NCI-H774 (cell line): ENCODE data around the gene CERS3.

ENCODE experiments used
- DNase-seq: peaks from one replicate; lab custom pipeline; 2025; lab: John Stamatoyannopoulos, UW

CERS3 gene

DNA sequence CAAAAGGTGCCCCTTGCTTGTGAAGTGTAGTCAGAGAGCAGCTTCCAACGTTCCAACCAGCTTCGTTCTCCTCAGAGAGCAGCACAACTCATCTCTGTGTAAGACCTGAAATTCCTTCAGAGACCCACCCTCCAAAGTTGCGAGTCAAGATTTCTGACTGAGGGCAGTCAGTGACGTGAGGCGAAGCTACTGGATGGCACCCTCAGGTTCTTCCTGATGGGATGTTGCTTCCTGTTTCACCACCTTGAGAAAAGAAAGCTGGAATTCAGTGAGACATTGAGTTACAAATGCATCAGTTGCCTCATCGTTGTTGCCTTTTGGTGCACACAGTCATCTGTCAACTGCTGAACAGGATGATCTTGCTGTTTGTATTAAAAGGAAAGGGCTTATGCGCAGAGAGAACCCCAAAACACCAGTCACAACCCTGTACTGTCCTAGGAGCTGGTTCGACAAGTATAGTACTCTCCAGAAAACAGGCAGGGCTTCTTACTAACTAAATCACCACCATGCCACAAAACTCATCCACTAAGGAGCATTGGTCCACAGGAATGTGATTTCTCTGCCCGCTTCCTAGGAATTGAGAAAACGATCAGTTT is at the start of gene CERS3:
TSS of gene CERS3 (minus strand) at position 118 of the 596 bp plus-strand sequence. CDS start 27,101 bp downstream, outside the sequence.
- DNase-seq = no peak

DNA sequence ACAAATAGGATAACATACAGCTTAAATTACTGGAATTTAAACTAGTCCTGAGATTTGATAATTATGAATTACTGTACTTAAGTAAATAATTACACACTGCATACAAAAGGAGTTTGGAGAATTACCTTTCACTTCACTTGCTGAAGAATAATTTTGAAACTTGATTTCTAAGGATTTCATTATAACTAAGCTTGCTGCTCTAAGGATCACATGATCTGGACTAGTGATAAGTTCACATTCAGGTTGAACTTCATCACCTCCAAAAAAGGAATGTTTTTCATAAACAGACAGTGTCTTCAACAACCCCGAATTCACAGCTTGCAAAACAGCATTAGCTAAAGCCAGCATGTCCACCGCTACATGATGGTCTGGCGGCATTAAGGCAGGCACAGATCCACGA is 44.8 kb upstream of the CERS3 start:
- DNase-seq = no peak

DNA sequence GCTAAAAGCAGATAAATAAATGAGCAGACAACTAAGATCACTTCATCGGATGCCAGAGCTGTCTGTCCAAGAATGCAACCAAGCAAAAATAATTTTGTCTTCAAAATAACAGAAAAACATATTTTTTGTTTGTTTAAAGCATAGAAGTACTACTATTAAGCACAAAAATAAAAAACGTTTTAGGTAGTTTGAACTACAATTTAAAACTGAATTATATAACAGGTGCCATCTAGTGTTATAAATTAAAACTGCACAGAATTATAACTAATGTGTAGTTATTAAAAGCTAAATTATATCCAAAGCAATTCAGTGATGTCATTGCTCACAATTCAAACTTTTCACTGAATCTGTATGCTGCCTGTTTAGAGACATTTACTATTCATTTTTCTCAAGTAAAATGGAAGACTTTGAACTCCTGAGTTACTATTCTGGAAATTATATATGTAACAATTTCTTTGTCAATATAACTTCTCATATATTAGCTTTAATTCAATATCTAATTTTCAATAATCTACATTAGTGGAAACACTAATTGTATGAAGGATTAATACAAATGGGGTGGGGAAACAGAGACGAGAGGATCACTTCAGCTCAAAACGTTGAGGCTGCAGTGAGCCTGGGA is 43.7 kb upstream of the CERS3 start:
- no peak for DNase-seq

DNA sequence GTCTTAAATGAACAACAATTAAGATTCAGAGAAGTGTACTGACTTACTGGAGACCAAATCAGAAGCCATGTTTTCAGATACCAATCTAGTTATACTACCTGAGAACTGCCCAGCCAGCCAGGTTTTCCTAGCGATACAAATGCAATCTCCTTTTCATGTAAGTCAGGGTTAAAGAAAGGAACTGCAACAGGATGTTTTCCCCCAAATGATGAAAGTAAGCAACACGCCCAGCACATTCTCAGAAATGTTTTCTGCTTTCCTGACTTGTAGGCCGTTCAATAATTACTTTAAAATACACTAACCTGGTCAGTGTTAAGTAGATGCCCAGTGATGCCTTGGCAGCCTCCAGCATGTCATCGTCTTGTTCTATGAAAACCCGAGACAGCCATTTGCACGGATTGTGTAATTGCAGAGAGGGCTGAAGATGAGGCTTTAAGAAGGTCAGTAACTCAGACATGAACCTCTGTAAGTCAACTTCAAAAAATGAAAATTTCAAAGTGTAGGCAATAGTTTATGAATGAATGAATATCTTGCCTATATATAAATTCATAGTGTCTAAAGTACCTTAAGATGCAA is 42.9 kb upstream of the CERS3 start:
- DNase-seq = no peak

DNA sequence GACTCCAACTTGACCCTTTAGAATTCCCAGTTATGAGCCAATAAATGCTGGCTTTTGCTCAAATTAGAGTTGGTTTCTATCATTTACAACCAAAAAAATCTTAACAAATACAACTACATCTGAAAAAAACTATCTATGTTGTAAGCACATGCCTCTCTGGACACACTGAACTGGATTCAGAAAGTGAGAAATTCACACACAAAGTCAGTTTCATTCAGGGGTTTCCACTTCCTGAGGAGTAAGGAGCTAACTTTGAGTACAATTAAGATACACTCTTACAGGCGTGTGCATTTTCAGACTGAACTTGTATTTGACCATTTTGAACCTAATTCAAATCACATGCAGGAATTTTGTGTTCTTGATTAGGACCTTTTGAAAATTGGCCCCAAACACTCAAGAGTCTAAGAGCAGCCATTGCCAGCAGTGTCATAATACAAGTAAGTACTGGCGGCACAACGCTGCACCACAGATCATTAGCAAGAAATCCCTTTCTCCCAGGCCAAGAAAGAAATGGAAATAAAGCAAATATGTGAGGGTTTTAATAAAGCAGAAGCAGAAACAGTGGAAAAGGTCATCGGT is 42.1 kb upstream of the CERS3 start:
- DNase-seq = no peak

DNA sequence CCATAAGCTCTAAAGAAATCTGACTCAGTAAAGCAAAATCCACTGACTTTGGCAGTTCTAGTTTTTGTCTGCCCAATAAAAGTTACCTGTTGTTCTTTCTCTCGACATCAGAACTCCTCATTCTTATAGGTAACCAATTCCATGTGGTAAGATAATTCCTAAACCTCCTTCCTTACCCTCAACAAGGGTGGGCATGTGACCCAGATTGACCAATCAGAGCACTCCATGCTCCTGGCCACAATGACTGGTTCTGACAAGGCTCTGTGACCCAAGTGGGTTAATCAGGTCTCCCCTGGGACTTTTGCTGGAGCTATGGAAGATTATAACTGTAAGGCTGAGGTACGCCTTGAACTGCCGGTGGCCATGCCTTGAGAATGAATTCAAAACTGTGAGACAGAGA is 41.5 kb upstream of the CERS3 start:
- DNase-seq = no peak

DNA sequence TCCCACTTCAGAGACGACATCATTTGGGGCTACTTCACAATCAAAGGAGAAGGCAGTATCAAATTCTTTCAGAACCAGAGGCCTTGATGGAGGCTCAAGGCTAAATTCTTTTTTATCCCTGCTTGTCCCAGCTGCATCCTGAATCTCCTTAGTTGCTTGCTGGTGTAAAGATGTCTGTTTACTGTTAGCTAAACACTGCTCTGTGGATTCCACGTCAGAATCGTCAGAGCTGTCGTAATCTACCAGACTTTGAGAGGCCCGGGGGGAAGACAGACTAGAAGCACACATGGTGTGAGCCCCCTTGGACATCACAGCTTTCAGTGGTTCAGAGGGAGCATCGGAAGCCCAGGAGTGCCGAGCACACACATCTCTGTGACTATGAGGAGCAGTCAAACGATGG is 40.6 kb upstream of the CERS3 start:
- no peak for DNase-seq

DNA sequence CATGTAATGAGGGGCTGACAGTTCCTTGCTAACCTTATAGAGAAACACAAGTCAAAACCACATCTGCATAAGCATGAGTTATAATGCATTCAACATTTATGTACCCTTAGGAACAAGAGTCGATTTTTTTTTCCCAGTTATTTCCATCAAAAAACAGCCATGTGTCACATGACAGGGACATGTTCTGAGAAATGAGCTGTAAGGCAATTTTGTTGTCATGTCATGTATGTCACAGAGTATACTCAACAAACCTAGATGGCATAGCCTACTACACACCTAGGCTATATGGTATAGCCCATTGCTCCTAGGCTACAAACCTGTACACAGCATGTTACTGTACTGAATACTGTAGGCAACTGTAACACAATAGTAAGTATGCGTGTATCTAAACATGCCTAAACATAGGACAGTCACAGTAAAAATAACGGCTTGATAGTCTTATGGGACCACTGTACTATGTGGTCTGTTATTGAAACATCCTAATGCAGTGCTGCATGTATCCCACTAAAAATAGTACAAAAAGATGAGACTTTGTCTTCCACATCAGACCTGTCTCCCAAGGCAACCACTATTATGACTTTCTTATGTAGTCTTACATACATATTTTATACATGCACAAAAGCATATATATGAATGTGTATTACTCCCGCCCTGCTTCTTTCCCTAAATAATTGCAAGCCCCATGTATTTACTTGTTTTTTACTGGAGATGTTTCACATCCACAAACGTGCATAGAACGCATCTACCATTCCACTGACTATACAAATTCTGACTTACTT is 38.3 kb upstream of the CERS3 start:
- no peak for DNase-seq

DNA sequence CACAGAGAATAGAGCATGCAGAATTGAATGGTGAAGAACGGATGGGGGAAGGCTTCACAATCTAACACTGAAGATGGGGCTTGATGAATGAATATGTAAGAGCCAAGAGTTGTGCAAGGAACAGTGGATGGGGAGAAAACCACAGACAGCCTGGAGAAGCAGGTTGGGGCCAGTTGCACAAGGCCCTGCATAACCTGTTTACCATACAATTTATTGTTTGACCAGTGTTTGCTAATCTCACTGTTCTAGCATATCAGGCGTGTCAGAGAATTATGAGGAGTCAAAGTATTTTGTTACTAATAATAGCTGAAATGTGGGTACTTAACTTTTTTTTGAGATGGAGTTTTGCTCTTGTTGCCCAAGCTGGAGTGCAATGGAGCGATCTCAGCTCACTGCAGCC is 36.8 kb upstream of the CERS3 start:
- DNase-seq = no peak

DNA sequence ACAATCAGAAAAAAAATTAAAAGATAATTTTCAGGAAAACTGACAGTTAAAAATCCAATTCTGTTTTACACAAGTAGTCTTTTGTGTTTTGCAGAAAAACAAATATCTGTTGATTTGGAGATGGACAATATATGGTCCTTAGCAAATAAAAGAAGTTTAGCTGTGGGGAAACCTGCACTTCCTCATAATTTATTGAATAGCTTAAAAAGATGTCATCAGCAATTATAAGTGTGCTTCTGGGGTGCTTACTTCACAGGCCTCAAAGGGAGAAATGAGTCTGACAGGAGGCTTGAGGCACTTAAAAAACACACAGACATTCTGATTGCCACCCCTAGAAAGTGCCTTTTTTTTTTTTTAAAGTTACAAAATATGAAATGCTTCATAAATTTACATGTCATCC is 31.6 kb upstream of the CERS3 start:
- no peak for DNase-seq

DNA sequence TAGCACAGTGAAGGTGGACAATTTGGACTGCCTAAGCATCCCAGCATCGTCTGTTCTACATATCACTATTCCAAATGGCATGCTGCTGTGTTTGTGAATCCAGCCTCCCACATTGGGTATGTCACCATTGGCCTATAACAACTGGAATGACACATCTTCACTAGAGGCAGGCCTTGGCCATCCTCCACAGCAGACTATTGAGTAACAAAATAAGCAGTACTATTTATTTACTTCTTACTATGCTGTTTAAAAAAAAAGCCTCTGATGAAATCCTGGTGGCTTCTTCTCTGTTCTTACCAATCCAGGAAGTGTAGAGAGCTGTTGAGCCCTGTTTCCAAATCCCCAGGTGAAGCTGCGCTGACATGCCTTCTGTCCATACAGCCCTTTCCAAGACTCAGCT is 30.6 kb upstream of the CERS3 start:
- DNase-seq = no peak

DNA sequence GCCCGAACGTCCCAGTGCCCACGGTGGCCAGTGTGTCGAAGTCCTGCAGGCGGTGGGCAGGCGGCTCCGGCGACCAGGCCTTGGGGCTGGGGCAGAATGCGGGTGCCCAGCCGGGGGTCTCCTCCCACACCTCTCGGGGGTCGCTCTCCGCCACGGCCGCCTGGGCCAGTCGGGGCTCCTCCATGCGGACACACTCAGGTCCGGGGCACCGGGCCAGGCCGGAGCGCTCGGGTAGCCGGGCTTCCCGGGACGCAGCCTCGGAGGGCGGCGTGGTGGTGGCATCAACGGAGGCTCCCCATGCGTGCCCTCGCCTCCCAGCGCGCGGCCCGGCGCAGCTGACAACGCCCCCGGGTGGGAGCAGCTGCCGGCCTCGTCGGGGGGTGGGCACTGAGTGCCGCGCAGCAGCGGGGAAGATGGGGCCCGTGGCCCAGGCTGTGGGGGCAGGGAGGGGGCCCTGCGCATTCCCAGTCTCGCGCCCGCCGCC is 30.1 kb upstream of the CERS3 start:
- no peak for DNase-seq

DNA sequence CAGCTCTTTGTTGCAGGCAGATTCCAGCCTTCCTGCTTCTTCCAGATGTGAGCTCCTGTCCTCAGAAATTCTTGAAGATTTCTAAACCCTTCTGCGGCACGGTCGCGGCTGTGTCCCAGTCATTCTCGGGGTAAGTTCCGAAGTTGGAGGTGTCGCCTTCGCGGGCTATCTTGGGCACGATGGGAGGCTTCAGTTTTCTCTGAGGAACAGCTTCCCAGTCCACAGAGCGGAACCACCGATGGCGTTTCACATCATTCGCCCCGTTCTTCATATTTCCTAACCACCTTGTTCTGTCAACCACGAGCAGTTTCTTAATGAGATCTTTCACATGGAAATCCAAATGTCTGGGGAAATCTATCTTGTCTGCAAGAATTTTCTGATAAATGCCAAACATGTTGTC is 24.7 kb upstream of the CERS3 start:
- DNase-seq = no peak

DNA sequence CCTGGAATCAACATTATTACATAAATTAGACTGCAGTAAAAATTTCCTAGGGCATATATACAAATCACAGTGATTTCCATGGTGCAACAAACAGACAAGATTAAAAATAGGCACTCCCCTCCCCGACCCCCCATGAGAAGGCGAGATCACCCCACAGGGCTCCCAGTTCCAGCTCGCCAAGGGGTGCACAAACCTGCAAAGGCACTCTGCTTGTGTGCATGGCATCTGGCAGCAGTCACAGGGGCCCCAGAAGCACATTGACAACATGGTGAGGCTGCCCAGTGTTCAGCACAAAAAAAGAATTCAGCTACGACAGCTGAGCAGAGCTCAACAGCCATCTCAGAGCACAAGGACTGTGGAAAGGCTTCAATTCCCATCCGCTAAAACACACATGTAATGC is 19.2 kb upstream of the CERS3 start:
- no peak for DNase-seq

DNA sequence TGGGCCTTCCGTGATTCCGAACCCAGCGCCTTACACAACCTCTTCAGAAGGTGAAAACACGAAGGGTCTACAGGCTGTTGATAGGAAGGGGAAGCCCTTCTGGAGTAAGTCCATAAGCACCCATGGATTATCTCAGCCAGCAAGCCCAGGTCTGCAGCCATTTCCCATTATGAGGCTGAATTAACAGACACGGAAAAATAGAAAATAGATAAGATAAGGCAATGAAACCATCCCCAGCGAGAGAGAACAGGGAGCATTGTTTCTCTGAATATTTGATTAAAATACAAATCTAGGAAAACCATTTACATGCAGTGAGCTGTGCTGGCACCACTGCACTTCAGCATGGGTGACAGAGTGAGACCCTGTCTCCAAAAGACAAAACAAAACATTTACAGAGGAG is 16.2 kb upstream of the CERS3 start:
- no peak for DNase-seq

DNA sequence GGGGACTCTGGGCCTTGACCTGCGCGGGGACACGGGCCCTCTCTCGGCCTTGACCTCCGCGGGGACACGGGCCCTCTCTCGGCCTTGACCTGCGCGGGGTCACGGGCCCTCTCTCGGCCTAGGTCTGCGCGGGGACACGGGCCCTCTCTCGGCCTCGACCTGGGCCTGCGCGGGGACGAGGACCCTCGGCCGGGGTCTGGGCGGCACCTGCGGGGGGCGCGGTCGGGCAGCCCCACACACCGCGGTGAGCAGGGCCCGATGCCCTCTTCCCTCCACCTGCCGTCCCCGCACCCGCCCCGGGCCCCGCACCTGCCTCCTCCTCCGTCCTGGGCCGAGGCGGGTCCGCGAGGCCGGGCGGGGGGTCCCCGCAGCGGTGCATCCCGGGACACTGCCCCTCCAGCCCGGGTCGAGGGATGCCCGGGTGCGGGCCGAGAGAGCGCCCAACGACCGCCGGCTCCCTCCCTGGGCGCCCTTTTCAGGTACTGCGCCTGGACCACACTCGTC is 15.6 kb upstream of the CERS3 start:
- DNase-seq = no peak

DNA sequence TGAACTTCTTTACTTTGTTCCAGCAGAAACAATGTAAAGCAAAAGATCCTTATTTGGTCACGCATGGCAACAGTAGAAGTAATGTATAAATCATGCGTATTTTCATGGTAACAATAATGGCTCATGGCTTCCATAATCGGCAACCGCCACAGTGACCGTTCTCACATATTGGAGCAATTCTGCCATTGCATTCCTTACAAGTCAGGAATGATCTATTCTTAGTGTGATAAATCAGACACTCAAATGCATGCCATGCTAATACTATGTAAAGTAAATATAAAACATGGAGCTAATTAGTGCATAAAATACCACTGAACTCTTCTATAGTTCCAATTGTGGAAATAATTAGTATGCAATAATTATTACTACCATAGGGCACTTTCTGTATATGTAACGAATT is 13.5 kb upstream of the CERS3 start:
- no peak for DNase-seq

DNA sequence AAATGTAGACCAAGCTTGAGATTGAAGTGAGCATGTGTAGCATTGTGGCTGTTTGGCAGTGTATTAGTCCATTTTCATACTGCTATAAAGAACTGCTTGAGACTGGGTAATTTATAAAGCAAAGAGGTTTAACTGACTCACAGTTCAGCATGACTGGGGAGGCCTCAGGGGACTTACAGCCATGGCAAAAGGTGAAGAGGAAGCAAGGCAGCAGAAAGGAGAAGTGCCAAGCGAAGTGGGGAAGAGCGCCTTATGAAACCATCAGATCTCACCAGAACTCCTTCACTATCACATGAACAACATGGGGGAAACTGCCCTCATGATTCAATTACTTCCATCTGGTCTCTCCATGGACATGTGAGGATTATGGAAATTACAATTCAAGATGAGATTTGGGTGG is 8.6 kb upstream of the CERS3 start:
- no peak for DNase-seq

DNA sequence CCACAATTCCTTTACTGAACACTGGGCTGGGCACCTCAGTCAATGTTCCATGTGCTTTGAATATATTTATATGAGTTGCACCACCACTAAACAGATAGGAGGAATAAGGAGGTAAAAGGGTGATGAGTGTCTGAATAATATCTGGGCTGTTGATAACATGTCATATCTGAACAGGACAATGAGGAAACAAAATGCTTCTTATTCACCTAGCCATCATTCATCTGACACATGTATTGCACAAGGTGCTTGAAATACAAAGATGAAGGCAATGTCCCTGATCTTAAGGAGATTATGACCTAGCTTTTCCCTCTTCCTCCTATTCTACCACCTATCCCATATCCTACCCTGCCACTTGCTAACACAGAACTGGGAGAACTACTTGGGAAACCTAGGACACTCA is 8.0 kb upstream of the CERS3 start:
- DNase-seq = no peak

DNA sequence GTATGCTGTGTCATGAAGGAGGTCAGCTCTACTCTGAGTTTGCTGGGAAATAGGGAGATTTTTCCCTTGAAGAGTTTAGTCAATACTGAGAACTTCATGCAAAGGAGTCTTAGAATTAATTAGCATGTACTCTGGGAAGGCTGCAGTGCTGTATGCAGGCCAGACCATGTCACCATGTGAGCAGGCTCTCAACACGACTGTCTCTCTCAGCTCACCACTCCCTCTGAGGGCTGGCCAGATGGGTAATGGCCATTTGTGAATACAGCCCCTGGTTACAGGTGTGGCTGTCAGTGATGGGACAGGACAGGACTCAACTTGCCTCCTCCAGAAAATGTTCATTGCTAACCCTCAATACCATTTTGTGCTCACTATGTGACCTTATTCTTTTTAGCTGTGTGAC is 5.1 kb upstream of the CERS3 start:
- no peak for DNase-seq

DNA sequence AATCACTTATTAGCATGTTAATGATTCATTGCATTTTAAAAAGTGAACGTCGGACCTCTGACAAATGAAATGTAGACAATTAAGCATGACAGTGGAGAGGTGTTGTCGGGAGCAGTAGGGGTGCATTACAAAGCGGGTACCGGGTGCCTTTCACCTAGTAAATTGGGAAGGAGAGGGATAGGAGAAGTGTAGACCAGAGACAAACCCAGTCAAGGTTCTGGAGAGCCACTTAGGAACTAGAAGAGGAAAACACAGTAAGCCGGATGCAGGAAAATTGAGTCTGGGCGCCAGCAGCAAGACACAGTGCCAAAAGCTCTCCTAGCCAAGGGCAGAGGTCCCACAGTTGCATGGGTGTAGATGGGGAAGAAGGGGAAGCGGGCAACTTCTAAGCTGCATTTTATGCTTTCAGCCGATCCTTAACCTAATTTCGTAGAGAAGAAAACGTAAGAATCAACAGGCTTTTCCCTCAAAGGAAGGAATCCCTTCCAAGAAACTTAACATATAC is 3.1 kb upstream of the CERS3 start:
- DNase-seq = no peak

DNA sequence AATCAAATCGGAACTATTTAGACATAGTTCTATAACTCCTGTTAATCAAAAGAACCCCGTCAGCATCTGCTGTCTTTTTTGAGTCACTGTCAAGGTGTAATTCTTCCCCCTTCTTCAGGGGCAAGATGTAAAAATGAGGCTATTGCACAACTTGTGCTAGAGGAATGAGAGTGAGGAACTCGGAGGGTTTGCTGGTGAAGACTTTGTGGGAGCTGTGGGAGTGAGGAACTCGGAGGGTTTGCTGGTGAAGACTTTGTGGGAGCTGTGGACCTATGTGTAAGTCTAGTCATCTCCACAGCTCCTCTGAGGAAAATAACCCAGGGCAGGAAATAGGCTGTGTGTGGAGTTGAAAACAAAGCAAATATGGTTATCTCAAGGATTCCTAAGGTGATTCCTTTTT is 2.5 kb upstream of the CERS3 start:
- no peak for DNase-seq
